Mammary epithelial cell (primary cell): ENCODE measurements around the gene BACH1.

Experiments used
- CTCF ChIP-seq, 2 donors: IDR thresholded peaks in 1 of 2; conservative IDR thresholded peaks in 1 of 2; 2 replicates each; pipeline ENCODE4 v1.5.1; 2011 to 2012; ENCODE audit warnings: inconsistent platforms in 2 of 2, low read length in 2 of 2, mild to moderate bottlenecking in 2 of 2, control low read depth in 1 of 2, low read depth in 1 of 2; ENCODE audit not compliant: insufficient read depth in 1 of 2; ENCODE audit errors: extremely low read depth in 1 of 2
- EZH2 ChIP-seq: IDR thresholded peaks from 2 replicates; pipeline ENCODE4 v1.6.1; 2012; ENCODE audit warnings: low read length, inconsistent platforms, borderline replicate concordance

DNA sequence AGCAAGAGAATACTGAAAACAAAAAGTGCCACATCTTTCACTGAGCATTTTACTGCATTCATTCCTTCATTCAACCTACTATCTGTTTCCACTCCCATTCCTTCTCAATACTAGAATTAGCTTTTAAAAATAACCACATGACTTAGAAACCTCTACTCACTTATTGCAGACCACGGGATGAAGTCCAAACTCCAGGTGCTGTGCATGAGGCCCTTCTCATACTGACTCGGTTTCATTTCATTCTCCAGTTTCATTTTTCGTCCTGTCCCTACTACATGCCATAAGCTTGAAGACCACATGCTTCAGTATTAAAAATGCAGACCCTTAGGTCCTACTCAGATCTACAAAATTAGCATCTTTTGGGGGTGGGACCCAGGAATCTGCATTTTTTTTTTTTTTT is 2.3 kb upstream of the BACH1 start:
- TF ChIP-seq CTCF (conservative IDR thresholded peaks at IDR 0.05 in 1 of 2, IDR thresholded peaks at IDR 0.05 in 1 of 2; ENCODE audit: extremely low read depth in 1 of 2, insufficient read depth in 1 of 2, low read depth in 1 of 2, low read length in 2 of 2): no peak
- TF ChIP-seq EZH2: no peak
